WERI-Rb-1 (cell line): ENCODE measurements around the gene MCM9.
"Not testable (repeated sequence)": the region's sequence is repeated elsewhere in the genome, so short reads cannot be mapped to it uniquely, and the experiment has no call there.

Experiments used
- DNase-seq: peaks from one replicate; pipeline ENCODE4 v3.0.0-alpha.2; 2020
- H3K27ac ChIP-seq: fragments of 250-450 bp; sonication (Bioruptor Pico); 2 replicates; pipeline ENCODE4 v1.5.1; 2020; ENCODE audit warnings: mild to moderate bottlenecking, moderate library complexity
- H3K27me3 ChIP-seq: fragments of 250-450 bp; sonication (Bioruptor Pico); 2 replicates; pipeline ENCODE4 v1.5.1; 2021; ENCODE audit warnings: mild to moderate bottlenecking, low read depth, moderate library complexity; ENCODE audit not compliant: insufficient read depth, severe bottlenecking
- H3K36me3 ChIP-seq: fragments of 250-450 bp; sonication (Bioruptor Pico); 2 replicates; pipeline ENCODE4 v1.5.1; 2020; ENCODE audit warnings: mild to moderate bottlenecking, moderate library complexity
- H3K4me3 ChIP-seq: 2 replicates; pipeline ENCODE4 v1.5.1; 2011; ENCODE audit warnings: low read depth, mild to moderate bottlenecking, control low read depth, low read length
- H3K9me3 ChIP-seq: fragments of 250-450 bp; sonication (Bioruptor Pico); 2 replicates; pipeline ENCODE4 v1.5.1; 2021; ENCODE audit warnings: mild to moderate bottlenecking, moderate library complexity; ENCODE audit not compliant: severe bottlenecking
- CTCF ChIP-seq: IDR thresholded peaks from 2 replicates; pipeline ENCODE4 v1.5.1; 2011; ENCODE audit warnings: low read depth, mild to moderate bottlenecking, control low read depth, inconsistent platforms, low read length

Gene MCM9

GRCh38 chr6:118869350-118869749, 65.6 kb downstream of the MCM9 start:
- Histone ChIP-seq H3K27me3 (no peaks in the 10 kb centered on the region), H3K27ac (no peak overlapping the region), H3K4me3 (no peak overlapping the region), H3K9me3 (peaks cover 3% of the 10 kb centered on the region), H3K36me3 (no peaks in the 10 kb centered on the region)
- no peak for DNase-seq
- no peak for TF ChIP-seq CTCF

- not testable (repeated sequence) for H3K4me3 ChIP-seq, H3K27ac ChIP-seq, H3K27me3 ChIP-seq, DNase-seq, H3K36me3 ChIP-seq, H3K9me3 ChIP-seq
Observed at GRCh38 chr6:118868901-118869300, 66.1 kb downstream of the MCM9 start.

GRCh38 chr6:118867181-118867580, 67.8 kb downstream of the MCM9 start:
- no peak overlapping the region for H3K27ac ChIP-seq
- TF ChIP-seq CTCF, result no peak
- H3K4me3 ChIP-seq, result no peak overlapping the region
- DNase-seq, result no peak
- peaks cover 3% of the 10 kb centered on the region for H3K9me3 ChIP-seq
- H3K36me3 ChIP-seq, result no peaks in the 10 kb centered on the region
- H3K27me3 ChIP-seq, result no peaks in the 10 kb centered on the region

- DNase-seq, result no peak
- Histone ChIP-seq H3K9me3 (peaks cover 3% of the 10 kb centered on the region), H3K27ac (no peak overlapping the region), H3K27me3 (no peaks in the 10 kb centered on the region), H3K36me3 (no peaks in the 10 kb centered on the region), H3K4me3 (no peak overlapping the region)
- no peak for TF ChIP-seq CTCF
Observed at GRCh38 chr6:118865100-118865391, 69.9 kb downstream of the MCM9 start.

- Histone ChIP-seq H3K4me3 (no peak overlapping the region), H3K9me3 (peaks cover 3% of the 10 kb centered on the region), H3K36me3 (no peaks in the 10 kb centered on the region), H3K27me3 (no peaks in the 10 kb centered on the region), H3K27ac (no peak overlapping the region)
- no peak for TF ChIP-seq CTCF
- no peak for DNase-seq
Observed at GRCh38 chr6:118864341-118865099, 70.4 kb downstream of the MCM9 start.

- H3K27me3 ChIP-seq, result no peaks in the 10 kb centered on the region
- H3K27ac ChIP-seq, result no peak overlapping the region
- TF ChIP-seq CTCF, result no peak
- no peak overlapping the region for H3K4me3 ChIP-seq
- H3K9me3 ChIP-seq, result no peaks in the 10 kb centered on the region
- DNase-seq, result no peak
- no peaks in the 10 kb centered on the region for H3K36me3 ChIP-seq
Observed at GRCh38 chr6:118862443-118862842, 72.5 kb downstream of the MCM9 start.
